Measurements from ENCODE around the gene VMAC. TPM values are rescaled to one million over a fixed set of nuclear protein-coding genes. Genes with fewer than 3 reads are reported as not detected.

VMAC gene
- total and polyA plus RNA-seq, 9 of the 15 experiments (the other 6 are each of a cell fraction or from before 2014, with no cell fraction given) = 0.03 to 3.4 (median 1.1) TPM

GRCh38 chr19:5953030-5953589 lies 48.4 kb downstream of the VMAC start (continued):
- TF ChIP-seq PBX2 (CRISPR knock-in tag; IDR thresholded peaks at IDR 0.05; ENCODE audit: low read depth) = no peak
- peak; percentile 70 for TF ChIP-seq PBX2 (tag; conservative IDR thresholded peaks at IDR 0.05; ENCODE audit: low read depth)
- no peak for TF ChIP-seq NCOA6 (IDR thresholded peaks at IDR 0.05)
- TF ChIP-seq OTX1 (CRISPR knock-in tag; IDR thresholded peaks at IDR 0.05) = no peak
- TF ChIP-seq ATF3 (IDR thresholded peaks at IDR 0.05) = peak; percentile 91
- TF ChIP-seq ATF3 (CRISPR knock-in tag; conservative IDR thresholded peaks at IDR 0.05) = no peak
- no peak; the same call in 1 of the 2 replicates for TF ChIP-seq JUND (IDR thresholded peaks at IDR 0.05; ENCODE audit: borderline replicate concordance, low read depth, low read length)
- peak; percentile 65; the same call in 2 of the 3 replicates for TF ChIP-seq JUND (tag; IDR thresholded peaks at IDR 0.05; ENCODE audit: borderline replicate concordance, low read depth, low read length)
- TF ChIP-seq NR2C1 (IDR thresholded peaks at IDR 0.05) = 0 out of 2 replicates have a peak, but pooled peaks have one; percentile 7
- TF ChIP-seq NR2C1 (tag; IDR thresholded peaks at IDR 0.05) = 0 out of 2 replicates have a peak, but pooled peaks have one; percentile 8
- TF ChIP-seq DMBX1 (CRISPR knock-in tag; IDR thresholded peaks at IDR 0.05; ENCODE audit: borderline replicate concordance) = peak; percentile 64; the same call in 1 of the 2 replicates
- TF ChIP-seq TEAD4 (IDR thresholded peaks at IDR 0.05; ENCODE audit: low read length) = no peak
- no peak for TF ChIP-seq TEAD4 (CRISPR knock-in tag; IDR thresholded peaks at IDR 0.05; ENCODE audit: borderline replicate concordance)
- no peak for TF ChIP-seq NFXL1 (CRISPR knock-in tag; IDR thresholded peaks at IDR 0.05)
- peak; percentile 6; the same call in 1 of the 2 replicates for TF ChIP-seq FOSL1 (tag; conservative IDR thresholded peaks at IDR 0.05)
- TF ChIP-seq TARDBP (IDR thresholded peaks at IDR 0.05) = no peak
- TF ChIP-seq ATF4 (CRISPR knock-in tag; IDR thresholded peaks at IDR 0.05) = 0 out of 2 replicates have a peak, but pooled peaks have one; percentile 31
- peak; percentile 82 for TF ChIP-seq MEIS2 (IDR thresholded peaks at IDR 0.05; ENCODE audit: partially characterized antibody)
- no peak for TF ChIP-seq RBM17 (IDR thresholded peaks at IDR 0.05; ENCODE audit: borderline replicate concordance, low read depth, low read length)
- no peak for TF ChIP-seq TAF1 (IDR thresholded peaks at IDR 0.05; ENCODE audit: control insufficient read depth, extremely low read depth, insufficient read depth, low read length, severe bottlenecking)
- TF ChIP-seq KDM5B (IDR thresholded peaks at IDR 0.05; ENCODE audit: insufficient replicate concordance, low read depth, low read length) = no peak
- peak; percentile 60 for TF ChIP-seq CEBPB (tag; IDR thresholded peaks at IDR 0.05)
- TF ChIP-seq SREBF1 (IDR thresholded peaks at IDR 0.05; ENCODE audit: borderline replicate concordance, low read depth, low read length) = no peak
- no peak for TF ChIP-seq FOXO4 (CRISPR knock-in tag; IDR thresholded peaks at IDR 0.05)
